HL-60 (cell line): Measurements from ENCODE around the gene ID1.

ENCODE experiments used
- DNase-seq, 2 experiments: peaks; one replicate each; pipeline ENCODE4 v3.0.0-alpha.2; 2010 to 2020; ENCODE audit warnings: low read depth in 1 of 2, low spot score in 1 of 2
- H3K27ac ChIP-seq: fragments of 250-450 bp; sonication (Bioruptor Pico); replicated peaks from 2 replicates; pipeline ENCODE4 v1.5.1; 2020; ENCODE audit warnings: mild to moderate bottlenecking, moderate library complexity
- H3K27me3 ChIP-seq: fragments of 250-450 bp; sonication (Bioruptor Pico); 2 replicates; pipeline ENCODE4 v1.5.1; 2021; ENCODE audit warnings: mild to moderate bottlenecking, moderate library complexity; ENCODE audit not compliant: insufficient read depth, poor library complexity, severe bottlenecking
- H3K4me3 ChIP-seq: replicated peaks from 2 replicates; pipeline ENCODE4 v1.5.1; 2011; ENCODE audit warnings: mild to moderate bottlenecking, control low read depth, low read length; ENCODE audit not compliant: insufficient read depth
- CTCF ChIP-seq: IDR thresholded peaks from one replicate; pipeline ENCODE4 v1.5.1; 2011; ENCODE audit warnings: low read length, control low read depth, inconsistent platforms; ENCODE audit not compliant: insufficient read depth
- GABPA ChIP-seq: IDR thresholded peaks from 2 replicates; pipeline ENCODE4 v1.6.1; 2012; ENCODE audit warnings: low read depth
- POLR2AphosphoS5 ChIP-seq: IDR thresholded peaks from 2 replicates; pipeline ENCODE4 v1.6.1; 2012; ENCODE audit warnings: low read depth
- SPI1 ChIP-seq: IDR thresholded peaks from 2 replicates; pipeline ENCODE4 v1.6.1; 2012; ENCODE audit warnings: low read depth, mild to moderate bottlenecking, borderline replicate concordance
- TF ChIP-seq, protein P1 (sequence below): IDR thresholded peaks from 2 replicates; pipeline ENCODE4 v1.6.1; 2012; ENCODE audit warnings: low read depth; ENCODE audit not compliant: insufficient replicate concordance

ID1 gene

GRCh38 chr20:31597481-31597855 is 7.6 kb upstream of the ID1 start:
- TF ChIP-seq, protein P1, sequence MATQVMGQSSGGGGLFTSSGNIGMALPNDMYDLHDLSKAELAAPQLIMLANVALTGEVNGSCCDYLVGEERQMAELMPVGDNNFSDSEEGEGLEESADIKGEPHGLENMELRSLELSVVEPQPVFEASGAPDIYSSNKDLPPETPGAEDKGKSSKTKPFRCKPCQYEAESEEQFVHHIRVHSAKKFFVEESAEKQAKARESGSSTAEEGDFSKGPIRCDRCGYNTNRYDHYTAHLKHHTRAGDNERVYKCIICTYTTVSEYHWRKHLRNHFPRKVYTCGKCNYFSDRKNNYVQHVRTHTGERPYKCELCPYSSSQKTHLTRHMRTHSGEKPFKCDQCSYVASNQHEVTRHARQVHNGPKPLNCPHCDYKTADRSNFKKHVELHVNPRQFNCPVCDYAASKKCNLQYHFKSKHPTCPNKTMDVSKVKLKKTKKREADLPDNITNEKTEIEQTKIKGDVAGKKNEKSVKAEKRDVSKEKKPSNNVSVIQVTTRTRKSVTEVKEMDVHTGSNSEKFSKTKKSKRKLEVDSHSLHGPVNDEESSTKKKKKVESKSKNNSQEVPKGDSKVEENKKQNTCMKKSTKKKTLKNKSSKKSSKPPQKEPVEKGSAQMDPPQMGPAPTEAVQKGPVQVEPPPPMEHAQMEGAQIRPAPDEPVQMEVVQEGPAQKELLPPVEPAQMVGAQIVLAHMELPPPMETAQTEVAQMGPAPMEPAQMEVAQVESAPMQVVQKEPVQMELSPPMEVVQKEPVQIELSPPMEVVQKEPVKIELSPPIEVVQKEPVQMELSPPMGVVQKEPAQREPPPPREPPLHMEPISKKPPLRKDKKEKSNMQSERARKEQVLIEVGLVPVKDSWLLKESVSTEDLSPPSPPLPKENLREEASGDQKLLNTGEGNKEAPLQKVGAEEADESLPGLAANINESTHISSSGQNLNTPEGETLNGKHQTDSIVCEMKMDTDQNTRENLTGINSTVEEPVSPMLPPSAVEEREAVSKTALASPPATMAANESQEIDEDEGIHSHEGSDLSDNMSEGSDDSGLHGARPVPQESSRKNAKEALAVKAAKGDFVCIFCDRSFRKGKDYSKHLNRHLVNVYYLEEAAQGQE = no peak
- TF ChIP-seq CTCF = no peak
- TF ChIP-seq SPI1 = no peak
- TF ChIP-seq POLR2AphosphoS5 = no peak
- no peak for TF ChIP-seq GABPA
- Histone ChIP-seq H3K27me3 (no peaks in the 10 kb centered on the region), H3K4me3 (no peak overlapping the region), H3K27ac (no peak overlapping the region)
- no peak for DNase-seq

DNA sequence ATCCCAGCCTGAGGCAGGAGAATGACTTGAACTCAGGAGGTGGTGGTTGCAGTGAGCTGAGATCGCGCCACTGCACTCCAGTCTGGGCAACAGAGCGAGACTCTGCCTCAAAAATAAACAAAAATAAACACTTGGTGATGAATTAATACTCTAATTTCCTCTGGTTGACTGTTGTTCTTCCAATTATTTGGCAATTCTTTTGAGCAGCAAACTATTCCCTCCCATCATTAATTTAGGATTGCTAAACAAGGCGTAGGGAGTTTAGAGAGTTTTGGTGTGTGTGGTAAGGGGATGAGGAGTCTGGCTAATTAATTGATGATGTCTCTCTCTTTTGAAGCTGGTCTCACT is 2.7 kb upstream of the ID1 start:
- H3K27me3 ChIP-seq = peaks cover 4% of the 10 kb centered on the region
- H3K4me3 ChIP-seq = no peak overlapping the region
- no peak overlapping the region for H3K27ac ChIP-seq
- TF ChIP-seq, protein P1 = no peak
- no peak for TF ChIP-seq GABPA
- TF ChIP-seq CTCF = no peak
- TF ChIP-seq SPI1 = no peak
- TF ChIP-seq POLR2AphosphoS5 = no peak
- DNase-seq = no peak

DNA sequence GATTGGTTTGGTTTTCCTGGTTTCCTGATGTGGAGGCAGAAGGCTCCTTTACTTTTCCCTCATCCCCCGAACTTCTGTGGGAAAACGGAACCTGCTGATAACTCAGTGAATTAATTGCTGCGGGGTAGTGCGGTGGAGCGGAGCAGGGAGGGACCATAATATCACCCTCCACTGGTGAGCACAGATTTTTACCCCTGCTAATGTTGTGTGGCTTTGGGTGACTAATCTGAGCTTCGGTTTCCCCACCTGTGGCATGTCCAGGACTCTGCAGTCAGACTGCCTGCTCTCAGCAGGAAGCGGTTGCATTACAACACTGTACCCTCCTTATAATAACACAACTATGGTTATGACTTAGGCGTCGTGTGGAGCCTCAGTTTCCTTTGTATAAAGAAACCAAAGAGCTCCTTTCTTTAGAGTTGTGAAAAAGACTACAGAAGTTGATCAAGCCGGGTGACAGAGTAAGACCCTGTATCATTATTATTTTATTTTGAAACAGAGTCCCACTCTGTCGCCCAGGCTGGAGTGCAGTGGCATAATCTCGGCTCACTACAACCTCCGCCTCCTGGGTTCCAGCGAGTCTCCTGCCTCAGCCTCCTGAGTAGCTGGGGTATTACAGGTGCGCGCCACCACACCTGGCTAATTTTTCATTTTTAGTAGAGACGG is 2.2 kb upstream of the ID1 start:
- H3K27ac ChIP-seq = no peak overlapping the region
- TF ChIP-seq GABPA (no peak), POLR2AphosphoS5 (0 out of 2 replicates have a peak, but pooled peaks have one; percentile 46)
- no peak overlapping the region for H3K4me3 ChIP-seq
- peak; percentile 35 to 81 for DNase-seq
- peaks cover 4% of the 10 kb centered on the region for H3K27me3 ChIP-seq

- peak; percentile 79 to 86 for DNase-seq
- Histone ChIP-seq H3K27me3 (peaks cover 4% of the 10 kb centered on the region), H3K4me3 (peak overlapping the region; percentile 73), H3K27ac (no peak overlapping the region)
- TF ChIP-seq POLR2AphosphoS5 = no peak
- TF ChIP-seq CTCF = no peak
- TF ChIP-seq SPI1 = no peak
- no peak for TF ChIP-seq GABPA
- TF ChIP-seq, protein P1 = no peak
These were observed 1.1 kb upstream of the ID1 start for GRCh38 chr20:31603822-31604566.
